ENCODE measurements around the gene ZNF462. TPM values are rescaled to one million over a fixed set of nuclear protein-coding genes. Genes with fewer than 3 reads are reported as not detected.

ZNF462 gene
- total RNA-seq, 1 donor from 2014 or later = 199 TPM

GRCh38 chr9:107043886-107044285 lies 180.9 kb downstream of the ZNF462 start:
- no peak overlapping the region for H3K4me3 Mint-ChIP-seq

GRCh38 chr9:107044872-107045271 lies 181.9 kb downstream of the ZNF462 start:
- peaks cover 2% of the 10 kb centered on the region for H3K9me3 Mint-ChIP-seq
- H3K27me3 Mint-ChIP-seq (ENCODE audit: low read depth) = no peaks in the 10 kb centered on the region
- no peaks in the 10 kb centered on the region for H3K36me3 Mint-ChIP-seq (ENCODE audit: low read depth)
- H3K4me3 Mint-ChIP-seq = no peak overlapping the region
- TF ChIP-seq CTCF (conservative IDR thresholded peaks at IDR 0.05) = peak; percentile 26
- H3K27ac Mint-ChIP-seq (ENCODE audit: unreplicated experiment) = no peak overlapping the region
- H3K4me1 Mint-ChIP-seq = peaks cover 32% of the 10 kb centered on the region
- no peak for DNase-seq (ENCODE audit: low read depth, low spot score)

More at GRCh38 chr9:107043886-107044285, 180.9 kb downstream of the ZNF462 start:
- Mint-ChIP-seq H3K36me3 (ENCODE audit: low read depth) (no peaks in the 10 kb centered on the region), H3K9me3 (peaks cover 2% of the 10 kb centered on the region), H3K4me1 (peaks cover 35% of the 10 kb centered on the region), H3K27ac (ENCODE audit: unreplicated experiment) (no peak overlapping the region), H3K27me3 (ENCODE audit: low read depth) (no peaks in the 10 kb centered on the region)
- DNase-seq (ENCODE audit: low read depth, low spot score) = no peak
- no peak for TF ChIP-seq CTCF (conservative IDR thresholded peaks at IDR 0.05)

GRCh38 chr9:107046692-107047091 lies 183.7 kb downstream of the ZNF462 start:
- Mint-ChIP-seq H3K4me1 (peaks cover 28% of the 10 kb centered on the region), H3K36me3 (ENCODE audit: low read depth) (no peaks in the 10 kb centered on the region), H3K27ac (ENCODE audit: unreplicated experiment) (no peak overlapping the region), H3K9me3 (peaks cover 3% of the 10 kb centered on the region), H3K27me3 (ENCODE audit: low read depth) (no peaks in the 10 kb centered on the region), H3K4me3 (no peak overlapping the region)
- TF ChIP-seq CTCF (conservative IDR thresholded peaks at IDR 0.05) = no peak
- no peak for DNase-seq (ENCODE audit: low read depth, low spot score)

- DNase-seq (ENCODE audit: low read depth, low spot score) = no peak
- H3K36me3 Mint-ChIP-seq (ENCODE audit: low read depth) = no peaks in the 10 kb centered on the region
- H3K27ac Mint-ChIP-seq (ENCODE audit: unreplicated experiment) = peak overlapping the region; percentile 30
- H3K4me3 Mint-ChIP-seq = no peak overlapping the region
- H3K27me3 Mint-ChIP-seq (ENCODE audit: low read depth) = no peaks in the 10 kb centered on the region
- no peak for TF ChIP-seq CTCF (conservative IDR thresholded peaks at IDR 0.05)
- peaks cover 28% of the 10 kb centered on the region for H3K4me1 Mint-ChIP-seq
- H3K9me3 Mint-ChIP-seq = peaks cover 6% of the 10 kb centered on the region
These were observed 186.3 kb downstream of the ZNF462 start for GRCh38 chr9:107049046-107049802.

- H3K27me3 Mint-ChIP-seq (ENCODE audit: low read depth) = no peaks in the 10 kb centered on the region
- no peak overlapping the region for H3K27ac Mint-ChIP-seq (ENCODE audit: unreplicated experiment)
- H3K4me1 Mint-ChIP-seq = peaks cover 28% of the 10 kb centered on the region
- DNase-seq (ENCODE audit: low read depth, low spot score) = no peak
- peaks cover 6% of the 10 kb centered on the region for H3K9me3 Mint-ChIP-seq
- TF ChIP-seq CTCF (conservative IDR thresholded peaks at IDR 0.05) = no peak
- H3K4me3 Mint-ChIP-seq = no peak overlapping the region
- H3K36me3 Mint-ChIP-seq (ENCODE audit: low read depth) = no peaks in the 10 kb centered on the region
These were observed 186.8 kb downstream of the ZNF462 start for GRCh38 chr9:107049803-107050184.
